Omental fat pad (tissue), 4 donors: ENCODE measurements around the gene INSIG1. TPM values are rescaled to one million over a fixed set of nuclear protein-coding genes. Genes with fewer than 3 reads are reported as not detected.

Source experiments
- ATAC-seq: fragments of 150-250 bp; one replicate; pipeline ENCODE4 v1.9.1; 2016; ENCODE audit warnings: mild to moderate bottlenecking, moderate library complexity; ENCODE audit not compliant: low FRiP score
- DNase-seq: peaks from one replicate; pipeline ENCODE4 v3.0.0-alpha.2; 2019; ENCODE audit warnings: low spot score
- CTCF ChIP-seq, 3 donors: fragments of 450-650 bp; IDR thresholded peaks; one replicate each; pipeline ENCODE4 v1.5.1; 2016 to 2017; ENCODE audit warnings: antibody characterized with exemption in 3 of 3, mild to moderate bottlenecking in 3 of 3, moderate library complexity in 2 of 3
- total RNA-seq, 4 donors: library from RNA; depleted of rRNA; stranded (reverse); fragments of >200 nt; gene quantifications; one replicate each; pipeline ENCODE4 v1.1.0, GENCODE V29; 2016

The INSIG1 gene
- total RNA-seq, 4 donors from 2014 or later: 85.6 to 244 (median 107) TPM

- no peak for ATAC-seq
- TF ChIP-seq CTCF (IDR thresholded peaks at IDR 0.05): no peak
- no peak for DNase-seq
Observed at GRCh38 chr7:155310425-155311114, 12.9 kb downstream of the INSIG1 start.

GRCh38 chr7:155311826-155312537, 14.3 kb downstream of the INSIG1 start:
- DNase-seq: no peak
- no peak for TF ChIP-seq CTCF (IDR thresholded peaks at IDR 0.05)
- ATAC-seq: no peak

- DNase-seq (no peak), ATAC-seq (no peak)
- no peak for TF ChIP-seq CTCF (IDR thresholded peaks at IDR 0.05)
Observed at GRCh38 chr7:155312633-155313032, 15.0 kb downstream of the INSIG1 start.

GRCh38 chr7:155313096-155313495, 15.4 kb downstream of the INSIG1 start:
- DNase-seq (no peak), ATAC-seq (no peak)
- TF ChIP-seq CTCF (IDR thresholded peaks at IDR 0.05): no peak

GRCh38 chr7:155315977-155316376, 18.3 kb downstream of the INSIG1 start:
- DNase-seq (no peak), ATAC-seq (no peak)
- no peak for TF ChIP-seq CTCF (IDR thresholded peaks at IDR 0.05)

GRCh38 chr7:155316427-155317113, 18.9 kb downstream of the INSIG1 start:
- no peak for TF ChIP-seq CTCF (IDR thresholded peaks at IDR 0.05)
- ATAC-seq (no peak), DNase-seq (no peak)
